GM23248 (cell line): ENCODE measurements around the gene PAGE2B.

Experiments used
- EZH2 ChIP-seq: fragments of 200-600 bp; sonication (generic); IDR thresholded peaks from 2 replicates; pipeline ENCODE4 v1.6.1; 2018; ENCODE audit warnings: antibody characterized with exemption, mild to moderate bottlenecking; ENCODE audit not compliant: insufficient read depth, poor library complexity, severe bottlenecking
- EZH2phosphoT487 ChIP-seq: fragments of 200-600 bp; sonication (generic); IDR thresholded peaks from 2 replicates; pipeline ENCODE4 v1.6.1; 2018; ENCODE audit warnings: antibody characterized with exemption, moderate library complexity, mild to moderate bottlenecking, low read depth; ENCODE audit not compliant: insufficient read depth

GRCh38 chrX:55028611-55029010, 46.2 kb upstream of the PAGE2B start:
- TF ChIP-seq EZH2: no peak
- no peak for TF ChIP-seq EZH2phosphoT487
